Stimulated activated CD8-positive, alpha-beta memory T cell treated with anti-CD3 and anti-CD28 coated beads, Interleukin-15, amount 100 ng/mL, for 24 hours (primary cell): Measurements from ENCODE around the gene SLCO1A2.

Experiments
- DNase-seq: peaks from one replicate; pipeline ENCODE4 v3.0.0-alpha.2; 2020; ENCODE audit warnings: low read depth

Gene SLCO1A2

GRCh38 chr12:21330682-21331253, 3.9 kb downstream of the SLCO1A2 start:
- no peak for DNase-seq

- DNase-seq, result no peak
Observed at GRCh38 chr12:21328578-21328977, 6.1 kb downstream of the SLCO1A2 start.

- no peak for DNase-seq
Observed at GRCh38 chr12:21324551-21324950, 10.2 kb downstream of the SLCO1A2 start.

- DNase-seq, result no peak
Observed at GRCh38 chr12:21323736-21324135, 11.0 kb downstream of the SLCO1A2 start.

GRCh38 chr12:21308785-21309184, 25.9 kb downstream of the SLCO1A2 start:
- no peak for DNase-seq

GRCh38 chr12:21305661-21306060, 29.1 kb downstream of the SLCO1A2 start:
- no peak for DNase-seq

- no peak for DNase-seq
Observed at GRCh38 chr12:21300632-21301031, 34.1 kb downstream of the SLCO1A2 start.

GRCh38 chr12:21296751-21297406, 37.8 kb downstream of the SLCO1A2 start:
- DNase-seq, result no peak

GRCh38 chr12:21296348-21296747, 38.4 kb downstream of the SLCO1A2 start:
- DNase-seq, result no peak

GRCh38 chr12:21294176-21294575, 40.5 kb downstream of the SLCO1A2 start:
- no peak for DNase-seq

GRCh38 chr12:21292111-21292510, 42.6 kb downstream of the SLCO1A2 start:
- no peak for DNase-seq

- no peak for DNase-seq
Observed at GRCh38 chr12:21289698-21290097, 45.0 kb downstream of the SLCO1A2 start.

- no peak for DNase-seq
Observed at GRCh38 chr12:21276826-21277225, 57.9 kb downstream of the SLCO1A2 start.

GRCh38 chr12:21265932-21266331, 68.8 kb downstream of the SLCO1A2 start:
- no peak for DNase-seq

- DNase-seq, result no peak
Observed at GRCh38 chr12:21264232-21264631, 70.5 kb downstream of the SLCO1A2 start.

GRCh38 chr12:21257172-21257571, 77.5 kb downstream of the SLCO1A2 start:
- no peak for DNase-seq

GRCh38 chr12:21252070-21252469, 82.6 kb downstream of the SLCO1A2 start:
- no peak for DNase-seq

- DNase-seq, result no peak
Observed at GRCh38 chr12:21248679-21249078, 86.0 kb downstream of the SLCO1A2 start.

GRCh38 chr12:21239866-21240265, 94.9 kb downstream of the SLCO1A2 start:
- DNase-seq, result no peak

- no peak for DNase-seq
Observed at GRCh38 chr12:21234395-21234794, 100.3 kb downstream of the SLCO1A2 start.

GRCh38 chr12:21223930-21224329, 110.8 kb downstream of the SLCO1A2 start:
- DNase-seq, result no peak

- DNase-seq, result no peak
Observed at GRCh38 chr12:21221778-21222177, 112.9 kb downstream of the SLCO1A2 start.

- DNase-seq, result no peak
Observed at GRCh38 chr12:21221072-21221471, 113.6 kb downstream of the SLCO1A2 start.

GRCh38 chr12:21220266-21220665, 114.5 kb downstream of the SLCO1A2 start:
- no peak for DNase-seq
